Measurements from ENCODE around the gene SLC16A12.

- TF ChIP-seq FOSL1 (CRISPR knock-in tag; IDR thresholded peaks at IDR 0.05; ENCODE audit: borderline replicate concordance) (no peak), CAMTA2 (CRISPR knock-in tag; IDR thresholded peaks at IDR 0.05; ENCODE audit: borderline replicate concordance) (no peak), ZNF274 (CRISPR knock-in tag; IDR thresholded peaks at IDR 0.05) (no peak), MEF2D (CRISPR knock-in tag; IDR thresholded peaks at IDR 0.05) (no peak), ELF1 (CRISPR knock-in tag; IDR thresholded peaks at IDR 0.05) (no peak), BCL3 (CRISPR knock-in tag; IDR thresholded peaks at IDR 0.05) (no peak), IKZF4 (CRISPR knock-in tag; IDR thresholded peaks at IDR 0.05; ENCODE audit: borderline replicate concordance, low read depth, not compliant biosample characterization) (no peak), GLI4 (CRISPR knock-in tag; IDR thresholded peaks at IDR 0.05; ENCODE audit: borderline replicate concordance) (no peak), RFX5 (IDR thresholded peaks at IDR 0.05; ENCODE audit: low read depth, low read length) (no peak), POLR2A (IDR thresholded peaks at IDR 0.05; ENCODE audit: insufficient read depth in 1 of 2, low read depth in 2 of 2, low read length in 2 of 2) (no peak), ZNF549 (CRISPR knock-in tag; IDR thresholded peaks at IDR 0.05) (no peak)
Observed at GRCh38 chr10:89384474-89385340, 150.7 kb downstream of the SLC16A12 start.
